PC-9 (cell line): Measurements from ENCODE around the gene LMX1A.

Experiments used
- CTCF ChIP-seq: fragments of 200-600 bp; sonication (generic); conservative IDR thresholded peaks from 2 replicates; pipeline ENCODE4 v1.6.1; 2017; ENCODE audit warnings: mixed run types, antibody characterized with exemption, mild to moderate bottlenecking, moderate library complexity
- EZH2 ChIP-seq: fragments of 200-600 bp; sonication (generic); IDR thresholded peaks from 2 replicates; pipeline ENCODE4 v1.8.0; 2017; ENCODE audit warnings: antibody characterized with exemption, low read depth

DNA sequence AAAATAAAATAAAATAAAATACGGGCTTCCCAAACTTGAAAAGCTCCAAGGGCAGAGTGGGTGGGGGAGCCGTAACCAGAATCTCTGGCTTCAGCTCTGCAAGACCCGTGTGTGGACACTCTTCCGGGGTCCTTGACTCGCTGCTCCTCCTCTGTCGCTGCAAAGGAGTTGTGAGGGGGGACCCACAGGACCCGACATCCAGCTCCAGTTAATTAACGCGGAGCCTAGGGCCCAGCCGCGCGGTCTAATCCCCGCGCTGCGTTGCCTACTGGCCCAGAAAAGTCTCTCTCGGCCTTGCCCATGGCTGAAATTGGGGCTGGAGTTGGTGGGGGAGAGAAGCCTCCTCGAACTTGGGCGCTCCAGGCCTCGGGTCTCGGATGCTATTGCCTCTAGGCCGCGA is 1.8 kb downstream of the LMX1A start:
- TF ChIP-seq CTCF, result no peak
- no peak for TF ChIP-seq EZH2
